COLO668 (cell line): ENCODE results near the gene BMERB1.
"Not testable (repeated sequence)": the region's sequence is repeated elsewhere in the genome, so short reads cannot be mapped to it uniquely, and the experiment has no call there.

ENCODE experiments used
- DNase-seq: peaks from one replicate; lab custom pipeline; 2025; ENCODE audit not compliant: unreplicated experiment; lab: John Stamatoyannopoulos, UW

BMERB1 gene

GRCh38 chr16:15434425-15435215, at the start of gene BMERB1:
Gene BMERB1 (plus strand): TSS chr16:15434588. CDS start chr16:15434654, 66 bp downstream.
- DNase-seq = no peak

GRCh38 chr16:15388060-15388459, 46.3 kb upstream of the BMERB1 start:
- not testable (repeated sequence) for DNase-seq

- DNase-seq = not testable (repeated sequence)
Observed at GRCh38 chr16:15389916-15390315, 44.5 kb upstream of the BMERB1 start.

GRCh38 chr16:15393025-15393424, 41.4 kb upstream of the BMERB1 start:
- not testable (repeated sequence) for DNase-seq

- not testable (repeated sequence) for DNase-seq
Observed at GRCh38 chr16:15395631-15396508, 38.5 kb upstream of the BMERB1 start, which contains the start of gene MPV17L. Gene MPV17L (plus strand): TSS chr16:15395754. CDS start chr16:15395898, 144 bp downstream.

- DNase-seq = not testable (repeated sequence)
Observed at GRCh38 chr16:15396509-15396829, 37.9 kb upstream of the BMERB1 start.

- no peak for DNase-seq
Observed at GRCh38 chr16:15396948-15397594, 37.3 kb upstream of the BMERB1 start.

GRCh38 chr16:15398618-15399316, 35.6 kb upstream of the BMERB1 start:
- no peak for DNase-seq

- DNase-seq = no peak
Observed at GRCh38 chr16:15399317-15399716, 35.1 kb upstream of the BMERB1 start.

GRCh38 chr16:15400314-15400713, 34.1 kb upstream of the BMERB1 start:
- not testable (repeated sequence) for DNase-seq

- no peak for DNase-seq
Observed at GRCh38 chr16:15401972-15402371, 32.4 kb upstream of the BMERB1 start.

- no peak for DNase-seq
Observed at GRCh38 chr16:15403392-15403995, 30.9 kb upstream of the BMERB1 start.

- DNase-seq = not testable (repeated sequence)
Observed at GRCh38 chr16:15404091-15404490, 30.3 kb upstream of the BMERB1 start.

- no peak for DNase-seq
Observed at GRCh38 chr16:15404792-15405191, 29.6 kb upstream of the BMERB1 start.

GRCh38 chr16:15407756-15408155, 26.6 kb upstream of the BMERB1 start:
- not testable (repeated sequence) for DNase-seq

- DNase-seq = not testable (repeated sequence)
Observed at GRCh38 chr16:15409476-15409875, 24.9 kb upstream of the BMERB1 start.

GRCh38 chr16:15415511-15415985, 18.8 kb upstream of the BMERB1 start:
- DNase-seq = no peak

- no peak for DNase-seq
Observed at GRCh38 chr16:15417197-15417596, 17.2 kb upstream of the BMERB1 start.

- DNase-seq = no peak
Observed at GRCh38 chr16:15418206-15418605, 16.2 kb upstream of the BMERB1 start.

- DNase-seq = not testable (repeated sequence)
Observed at GRCh38 chr16:15421696-15422095, 12.7 kb upstream of the BMERB1 start.
